Fibroblast of gingiva (primary cell): Measurements from ENCODE around the gene GCK.
"Not testable (repeated sequence)": the region's sequence is repeated elsewhere in the genome, so short reads cannot be mapped to it uniquely, and the experiment has no call there.

Experiments
- DNase-seq: peaks from one replicate; pipeline ENCODE4 v3.0.0-alpha.2; 2011; ENCODE audit warnings: low read depth

The GCK gene

GRCh38 chr7:44177570-44178131 is 11.6 kb downstream of the GCK start:
- no peak for DNase-seq

- no peak for DNase-seq
These were observed 12.8 kb downstream of the GCK start for GRCh38 chr7:44176486-44176885.

DNA sequence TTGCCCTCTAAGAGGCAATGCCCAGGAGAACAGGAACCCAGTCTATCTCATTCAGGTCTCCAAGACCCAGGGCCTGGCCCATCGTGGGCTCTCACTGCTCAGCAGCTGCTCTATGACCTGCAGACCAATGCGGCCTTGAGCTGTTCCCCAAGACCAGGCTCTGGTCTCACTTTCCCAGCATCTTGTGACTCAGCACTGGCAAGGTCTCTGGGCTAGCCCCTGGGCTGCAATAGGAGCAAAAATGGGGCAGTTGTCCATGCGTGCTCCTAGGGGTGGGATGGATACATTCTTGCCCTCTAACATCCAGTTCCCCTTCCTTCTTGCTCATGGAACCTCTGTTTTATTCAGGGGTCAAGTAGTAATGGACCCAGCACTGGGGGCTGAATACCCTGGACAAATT is 13.5 kb downstream of the GCK start:
- no peak for DNase-seq

GRCh38 chr7:44174694-44174948 is 14.6 kb downstream of the GCK start:
- not testable (repeated sequence) for DNase-seq

GRCh38 chr7:44173911-44174693 is 15.1 kb downstream of the GCK start:
- DNase-seq = no peak

DNA sequence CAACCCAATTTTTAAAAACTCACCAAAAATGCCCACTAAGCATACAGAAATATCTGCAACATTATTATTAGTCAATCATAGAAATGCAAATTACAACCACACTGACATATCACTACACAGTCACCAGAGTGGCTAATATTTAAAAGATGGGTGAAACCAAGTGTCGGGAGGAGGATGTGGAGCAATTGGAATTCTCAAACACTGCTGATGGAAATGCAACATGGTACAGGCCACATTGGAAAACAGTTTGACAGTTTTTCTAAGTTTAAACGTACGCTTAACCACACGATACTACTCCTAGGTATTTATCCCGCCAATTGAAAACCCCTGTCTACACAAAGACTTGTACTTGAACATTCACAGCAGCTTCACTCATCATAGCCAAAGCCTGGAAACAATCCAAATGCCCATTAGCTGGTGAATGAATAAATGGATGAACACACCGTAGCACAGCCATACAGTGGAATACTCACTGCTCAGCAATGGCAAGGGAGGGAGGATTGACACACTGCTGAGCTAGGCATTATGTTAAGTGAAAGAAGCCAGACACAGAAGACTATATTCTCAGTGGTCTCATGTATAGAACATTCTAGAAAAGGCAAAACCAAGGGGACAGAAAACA is 16.3 kb downstream of the GCK start:
- DNase-seq = no peak

DNA sequence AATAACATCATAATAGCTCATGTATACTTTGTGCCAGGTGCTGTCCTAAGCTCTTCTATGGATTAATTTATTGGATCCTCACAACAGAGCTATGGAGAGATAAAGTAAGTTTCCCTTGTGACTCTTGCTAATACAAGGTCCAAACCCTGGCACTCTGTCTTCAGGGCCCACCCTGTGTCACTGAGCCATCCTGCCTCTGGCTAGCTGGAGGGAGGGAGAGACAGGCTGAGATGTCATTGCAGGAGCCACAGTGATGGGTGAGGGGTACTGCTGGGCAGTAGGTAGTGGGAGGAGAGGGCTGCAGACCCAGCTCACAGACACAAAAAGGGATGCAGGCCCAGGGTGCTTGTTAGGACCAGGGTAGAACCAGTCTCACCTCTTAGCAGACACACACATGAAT is 16.9 kb downstream of the GCK start:
- DNase-seq = no peak

GRCh38 chr7:44171901-44172300 is 17.3 kb downstream of the GCK start:
- DNase-seq = not testable (repeated sequence)

- DNase-seq = no peak
These were observed 21.3 kb downstream of the GCK start for GRCh38 chr7:44167920-44168319.

DNA sequence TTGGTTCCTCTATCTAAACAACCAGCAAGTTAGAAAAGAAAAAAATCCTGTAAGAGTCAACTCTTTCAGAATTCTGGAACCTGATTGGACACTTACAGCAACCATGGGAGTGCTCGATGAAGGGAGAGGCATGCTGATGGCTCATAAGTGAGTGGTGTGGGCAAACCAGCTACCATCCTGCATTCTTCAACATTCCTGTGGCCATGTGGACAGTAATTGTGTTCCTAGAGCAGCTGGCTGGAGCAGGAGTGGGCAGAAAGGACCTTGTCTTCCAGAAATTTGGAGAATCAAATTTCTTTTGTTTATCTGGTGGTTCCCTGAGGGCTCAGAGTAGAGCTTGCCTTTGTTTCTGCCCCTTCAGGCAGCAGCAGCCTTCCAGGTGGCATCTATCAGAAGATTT is 25.6 kb downstream of the GCK start:
- peak; percentile 94 for DNase-seq

GRCh38 chr7:44162785-44163395 is 26.3 kb downstream of the GCK start:
- no peak for DNase-seq

- peak; percentile 63 for DNase-seq
These were observed 27.1 kb downstream of the GCK start for GRCh38 chr7:44162179-44162578.

GRCh38 chr7:44161371-44161770 is 27.9 kb downstream of the GCK start:
- no peak for DNase-seq

GRCh38 chr7:44159824-44160630 is 29.2 kb downstream of the GCK start:
- DNase-seq = no peak

DNA sequence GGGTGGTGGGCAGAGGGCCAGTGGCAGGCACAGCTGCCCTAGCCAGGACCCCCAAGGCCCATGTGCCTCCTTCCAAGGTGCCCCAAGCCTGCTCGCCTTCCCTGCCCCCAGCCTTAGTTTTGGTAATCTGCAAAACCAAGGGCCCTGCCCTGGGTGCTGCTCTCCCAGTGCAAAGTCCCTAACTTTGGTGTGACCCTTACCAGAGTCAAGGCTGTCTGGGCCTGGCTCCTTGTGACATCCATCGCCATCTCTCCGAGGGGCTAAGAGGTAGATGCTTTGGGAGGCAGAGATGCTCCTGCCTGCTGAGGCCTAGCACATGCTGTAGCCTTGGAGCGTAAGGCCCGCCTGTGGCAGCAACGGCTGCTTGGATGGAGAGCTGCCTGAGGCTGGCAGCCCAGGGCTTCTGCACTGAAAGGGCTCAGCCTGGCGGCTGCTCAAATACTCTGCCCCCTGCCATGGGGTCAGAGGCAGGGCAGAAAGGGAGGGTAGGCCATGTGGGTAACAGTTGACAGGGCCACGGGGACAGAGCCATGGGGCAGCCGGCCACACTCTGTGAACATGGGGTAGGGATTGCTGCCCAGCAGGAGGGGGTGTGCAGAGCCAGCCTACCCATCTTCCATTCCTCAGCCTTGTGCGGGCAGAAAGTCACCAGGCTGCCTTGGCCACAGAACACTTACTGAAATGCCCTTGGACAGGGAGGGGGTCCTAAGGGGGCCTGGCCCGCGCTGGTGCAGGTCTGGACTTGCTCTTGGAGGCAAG is 30.2 kb downstream of the GCK start:
- no peak for DNase-seq

GRCh38 chr7:44158096-44158872 is 31.0 kb downstream of the GCK start:
- DNase-seq = no peak

DNA sequence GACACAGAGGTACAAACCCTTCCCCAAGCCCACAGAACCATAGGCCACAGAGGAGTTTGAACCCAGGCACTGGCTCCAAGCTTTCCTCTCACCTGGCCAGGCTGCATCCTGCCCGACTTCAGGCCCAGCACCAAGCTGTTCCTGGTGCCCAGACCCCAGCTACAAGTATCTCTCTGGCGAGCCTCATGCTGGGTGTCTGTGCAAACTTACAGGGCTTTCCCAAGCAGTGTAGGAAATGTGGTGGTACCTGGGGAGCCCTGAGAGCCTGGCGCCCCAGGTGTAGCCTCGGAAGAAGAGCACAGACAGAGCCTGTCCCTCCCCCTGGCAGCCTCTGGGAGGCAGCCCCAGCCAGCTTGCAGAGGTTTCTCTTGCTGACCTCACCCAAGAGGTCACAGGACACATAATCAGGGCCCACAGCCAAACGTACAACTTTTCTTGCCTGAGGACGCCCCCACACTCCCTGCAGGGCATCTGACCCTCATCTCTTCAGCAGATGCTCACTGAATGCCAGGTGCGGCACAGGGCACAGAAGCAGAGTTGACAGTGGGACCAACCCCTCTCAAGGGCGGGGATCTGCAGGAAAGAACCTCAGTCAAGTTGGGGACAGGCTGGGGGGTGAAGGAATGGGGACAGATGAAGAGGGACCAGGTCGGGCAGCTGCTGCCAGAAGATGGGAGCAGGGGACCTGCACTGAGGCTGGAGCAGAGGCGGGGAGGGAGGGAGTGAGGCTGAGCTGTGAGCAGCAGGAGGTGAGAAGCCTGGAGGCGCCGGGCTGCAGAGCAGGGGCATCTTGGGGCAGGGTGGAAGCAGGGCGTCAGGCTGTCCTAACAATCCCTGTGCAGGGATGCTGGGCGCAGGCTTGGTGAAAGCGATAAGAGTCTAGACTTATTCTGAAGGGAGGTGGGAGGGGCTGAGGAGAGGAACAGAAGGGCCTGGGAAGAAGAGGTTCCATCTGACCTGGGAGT is 31.8 kb downstream of the GCK start:
- no peak for DNase-seq

DNA sequence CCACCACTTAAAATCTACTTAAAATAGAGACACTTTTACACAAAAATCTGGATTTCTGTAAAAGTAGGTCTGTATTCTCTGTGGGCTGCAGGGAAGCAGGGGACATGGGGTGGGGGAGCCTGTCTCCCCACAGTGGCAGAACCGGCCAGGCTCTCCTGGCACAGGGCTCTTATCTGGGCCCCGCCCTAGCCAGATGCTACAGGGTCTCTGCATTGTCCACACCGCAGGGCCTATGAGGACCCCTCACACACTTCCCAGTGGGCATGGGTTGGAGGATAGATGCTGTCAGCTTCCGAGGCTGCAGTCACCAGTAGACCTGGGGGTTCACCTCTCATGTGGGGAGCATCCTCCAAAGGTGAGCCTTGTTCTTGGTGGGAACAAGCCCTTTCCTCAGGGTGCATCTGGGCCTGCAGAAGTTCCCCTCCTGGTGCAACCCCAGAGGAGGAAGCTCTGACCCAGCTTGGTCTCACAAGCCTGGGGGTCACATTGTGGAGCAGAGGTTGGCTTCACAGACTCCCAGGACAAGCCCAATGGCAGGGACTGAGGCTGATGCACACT is 32.7 kb downstream of the GCK start:
- DNase-seq = no peak
